HG03280 (cell line): ENCODE results near the gene ATP6V0E2.

Experiments used
- ATAC-seq: cut with Tn5 transposase; IDR thresholded peaks from one replicate; pipeline ENCODE4 v1.9.1; 2021; ENCODE audit warnings: mild to moderate bottlenecking, moderate library complexity; ENCODE audit not compliant: unreplicated experiment

Gene ATP6V0E2

DNA sequence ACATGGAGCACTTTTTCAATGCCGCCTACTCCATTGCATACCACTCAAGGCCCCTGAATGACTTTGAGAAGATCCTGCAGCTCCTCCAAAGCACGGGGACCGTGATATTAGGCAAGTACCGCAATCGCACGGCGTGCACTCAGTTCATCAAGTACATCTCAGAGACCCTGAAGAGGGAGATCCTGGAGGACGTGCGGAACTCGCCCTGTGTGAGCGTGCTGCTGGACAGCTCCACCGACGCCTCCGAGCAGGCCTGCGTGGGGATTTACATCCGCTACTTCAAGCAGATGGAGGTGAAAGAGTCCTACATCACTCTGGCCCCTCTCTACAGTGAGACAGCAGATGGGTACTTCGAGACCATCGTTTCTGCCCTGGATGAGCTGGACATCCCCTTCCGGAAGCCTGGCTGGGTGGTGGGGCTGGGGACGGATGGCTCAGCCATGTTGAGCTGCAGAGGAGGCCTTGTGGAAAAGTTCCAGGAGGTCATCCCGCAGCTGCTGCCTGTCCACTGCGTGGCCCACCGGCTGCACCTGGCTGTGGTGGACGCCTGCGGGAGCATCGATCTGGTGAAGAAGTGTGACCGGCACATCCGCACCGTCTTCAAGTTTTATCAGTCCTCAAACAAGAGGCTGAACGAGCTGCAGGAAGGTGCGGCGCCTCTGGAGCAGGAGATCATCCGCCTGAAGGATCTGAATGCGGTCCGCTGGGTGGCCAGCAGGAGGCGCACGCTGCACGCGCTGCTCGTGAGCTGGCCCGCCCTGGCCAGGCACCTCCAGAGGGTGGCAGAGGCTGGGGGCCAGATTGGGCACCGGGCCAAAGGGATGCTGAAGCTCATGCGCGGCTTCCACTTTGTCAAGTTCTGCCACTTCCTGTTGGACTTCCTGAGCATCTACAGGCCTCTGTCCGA is 12.7 kb upstream of the ATP6V0E2 start:
- ATAC-seq, result no peak

DNA sequence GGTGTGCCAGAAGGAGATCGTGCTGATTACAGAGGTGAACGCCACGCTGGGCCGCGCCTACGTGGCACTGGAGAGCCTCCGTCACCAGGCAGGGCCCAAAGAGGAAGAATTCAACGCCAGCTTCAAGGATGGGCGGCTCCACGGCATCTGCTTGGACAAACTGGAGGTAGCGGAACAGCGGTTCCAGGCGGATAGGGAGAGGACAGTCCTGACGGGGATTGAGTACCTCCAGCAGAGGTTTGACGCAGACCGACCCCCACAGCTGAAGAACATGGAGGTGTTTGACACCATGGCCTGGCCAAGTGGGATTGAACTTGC is 12.1 kb upstream of the ATP6V0E2 start:
- ATAC-seq, result no peak

DNA sequence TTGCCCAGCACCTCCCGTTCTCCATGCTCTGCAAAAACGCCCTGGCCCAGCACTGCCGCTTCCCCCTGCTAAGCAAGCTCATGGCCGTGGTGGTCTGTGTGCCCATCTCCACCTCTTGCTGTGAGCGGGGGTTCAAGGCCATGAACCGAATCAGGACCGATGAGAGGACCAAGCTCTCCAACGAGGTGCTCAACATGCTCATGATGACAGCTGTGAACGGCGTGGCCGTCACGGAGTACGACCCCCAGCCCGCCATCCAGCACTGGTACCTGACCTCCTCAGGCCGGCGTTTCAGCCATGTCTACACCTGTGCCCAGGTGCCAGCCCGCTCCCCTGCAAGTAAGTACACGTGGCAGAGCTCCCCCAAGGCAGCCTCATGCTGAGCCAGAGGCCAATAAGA is 11.6 kb upstream of the ATP6V0E2 start:
- ATAC-seq, result no peak

- no peak for ATAC-seq
Observed at GRCh38 chr7:149863500-149863899, 10.3 kb upstream of the ATP6V0E2 start.

DNA sequence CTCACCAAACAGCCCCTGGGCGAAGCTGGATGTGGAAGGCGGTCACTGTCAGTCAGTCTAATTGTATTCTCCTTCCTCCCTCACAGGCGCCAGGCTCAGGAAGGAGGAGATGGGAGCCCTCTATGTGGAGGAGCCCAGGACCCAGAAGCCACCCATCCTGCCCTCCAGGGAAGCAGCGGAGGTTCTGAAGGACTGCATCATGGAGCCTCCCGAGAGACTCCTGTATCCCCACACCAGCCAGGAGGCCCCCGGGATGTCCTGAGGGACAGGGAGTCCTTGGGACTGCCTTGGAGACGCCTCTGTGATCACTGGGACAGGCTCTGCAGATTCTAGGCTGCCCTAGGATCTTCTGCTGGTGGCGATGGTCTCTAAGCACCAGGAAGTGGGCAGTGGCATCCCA is 9.7 kb upstream of the ATP6V0E2 start:
- ATAC-seq, result no peak

- ATAC-seq, result no peak
Observed at GRCh38 chr7:149864751-149865150, 9.0 kb upstream of the ATP6V0E2 start.

- no peak for ATAC-seq
Observed at GRCh38 chr7:149865437-149865836, 8.3 kb upstream of the ATP6V0E2 start.

DNA sequence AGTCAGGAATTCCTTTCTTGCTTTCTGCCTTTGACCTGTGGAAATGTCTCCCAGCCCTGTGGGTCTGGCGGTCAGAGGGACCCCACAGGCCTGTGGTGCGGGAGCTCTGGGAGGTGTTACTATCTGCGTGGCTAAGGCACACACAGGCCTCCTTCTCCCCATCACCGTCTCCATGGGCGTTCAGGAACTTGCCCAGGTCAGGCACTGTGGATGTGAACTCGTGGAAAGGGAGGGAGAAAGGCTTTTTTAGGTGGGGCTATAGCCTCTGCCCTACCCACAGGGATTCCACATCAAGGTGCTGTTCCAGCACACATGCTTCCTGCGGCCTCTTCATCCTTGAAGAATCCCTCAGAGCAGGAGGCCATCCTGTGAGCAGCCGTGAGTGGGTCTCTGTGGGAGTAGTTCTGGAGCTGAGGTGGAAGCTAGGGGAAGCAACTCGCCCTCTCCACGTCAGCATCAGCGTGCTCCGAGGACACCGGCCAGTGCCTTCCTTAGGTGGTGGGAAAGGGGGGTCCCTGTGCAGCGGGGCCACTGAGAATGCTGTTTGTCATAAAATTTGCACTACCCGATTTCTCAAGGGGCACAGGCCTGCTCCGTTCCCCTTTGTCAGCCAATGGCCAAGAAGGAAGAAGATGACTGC is 7.5 kb upstream of the ATP6V0E2 start:
- no peak for ATAC-seq

GRCh38 chr7:149866779-149867447 is 6.9 kb upstream of the ATP6V0E2 start:
- no peak for ATAC-seq

DNA sequence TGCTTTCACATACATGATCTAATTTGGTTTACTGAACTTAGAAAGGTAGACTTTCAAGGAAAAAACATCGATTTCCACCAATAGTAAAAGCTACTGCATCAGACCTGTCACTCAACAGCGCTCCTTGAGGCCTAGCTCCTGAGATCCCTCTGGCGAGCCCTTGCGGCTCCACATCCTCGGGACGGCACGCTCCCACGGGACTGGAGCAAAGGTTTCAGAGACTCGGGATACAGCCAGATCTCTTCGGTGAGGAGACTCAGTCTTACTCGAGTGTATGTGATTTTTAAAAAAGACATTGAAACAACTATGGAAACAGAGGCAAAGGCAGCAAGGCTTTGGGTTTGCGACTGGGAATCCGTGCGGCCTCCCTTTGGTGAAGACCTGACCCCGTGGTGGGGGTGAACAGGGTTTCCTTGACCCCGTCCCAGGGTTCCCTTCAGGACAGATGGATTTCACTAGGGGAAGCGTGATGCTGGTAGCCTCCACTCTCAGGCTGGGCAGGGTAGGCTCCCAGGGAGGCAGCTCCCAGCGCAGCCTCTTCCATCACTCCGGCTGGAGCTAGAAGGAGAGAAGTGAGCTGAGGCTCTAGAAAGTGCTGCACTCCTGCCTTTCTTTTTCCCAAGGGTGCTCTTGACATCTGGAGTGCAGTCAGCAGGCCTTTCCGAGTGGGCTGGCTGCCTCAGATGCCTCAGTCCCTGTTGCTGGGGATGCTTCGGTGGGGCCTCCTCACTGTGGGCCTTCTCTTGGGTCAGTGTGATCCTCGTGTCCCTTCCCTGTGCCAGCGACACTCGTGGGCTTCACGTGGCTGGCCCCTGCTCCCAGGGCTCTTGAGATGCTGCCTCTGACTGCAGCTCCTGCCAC is 5.8 kb upstream of the ATP6V0E2 start:
- no peak for ATAC-seq

GRCh38 chr7:149868623-149869290 is 5.0 kb upstream of the ATP6V0E2 start:
- ATAC-seq, result no peak

DNA sequence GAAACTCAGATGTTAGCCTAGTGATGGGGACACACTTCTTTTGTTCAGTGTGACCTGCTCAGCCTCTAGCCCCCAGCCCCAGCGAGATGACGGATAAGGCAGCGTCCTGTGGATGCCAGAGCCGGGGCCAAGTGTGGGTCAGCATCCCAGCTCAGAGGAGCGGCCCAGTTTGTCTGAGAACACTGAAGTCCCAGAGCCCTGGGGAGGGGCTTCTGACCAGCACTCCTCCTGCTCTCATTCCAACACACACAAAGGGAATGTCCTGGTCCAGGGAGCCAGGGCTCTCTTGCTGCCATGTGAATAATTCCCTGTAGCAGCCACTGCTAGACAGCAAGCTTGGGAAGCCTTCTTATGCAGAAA is 4.5 kb upstream of the ATP6V0E2 start:
- ATAC-seq, result no peak

- ATAC-seq, result no peak
Observed at GRCh38 chr7:149869867-149870266, 3.9 kb upstream of the ATP6V0E2 start.

GRCh38 chr7:149870274-149870673 is 3.5 kb upstream of the ATP6V0E2 start:
- ATAC-seq, result no peak

DNA sequence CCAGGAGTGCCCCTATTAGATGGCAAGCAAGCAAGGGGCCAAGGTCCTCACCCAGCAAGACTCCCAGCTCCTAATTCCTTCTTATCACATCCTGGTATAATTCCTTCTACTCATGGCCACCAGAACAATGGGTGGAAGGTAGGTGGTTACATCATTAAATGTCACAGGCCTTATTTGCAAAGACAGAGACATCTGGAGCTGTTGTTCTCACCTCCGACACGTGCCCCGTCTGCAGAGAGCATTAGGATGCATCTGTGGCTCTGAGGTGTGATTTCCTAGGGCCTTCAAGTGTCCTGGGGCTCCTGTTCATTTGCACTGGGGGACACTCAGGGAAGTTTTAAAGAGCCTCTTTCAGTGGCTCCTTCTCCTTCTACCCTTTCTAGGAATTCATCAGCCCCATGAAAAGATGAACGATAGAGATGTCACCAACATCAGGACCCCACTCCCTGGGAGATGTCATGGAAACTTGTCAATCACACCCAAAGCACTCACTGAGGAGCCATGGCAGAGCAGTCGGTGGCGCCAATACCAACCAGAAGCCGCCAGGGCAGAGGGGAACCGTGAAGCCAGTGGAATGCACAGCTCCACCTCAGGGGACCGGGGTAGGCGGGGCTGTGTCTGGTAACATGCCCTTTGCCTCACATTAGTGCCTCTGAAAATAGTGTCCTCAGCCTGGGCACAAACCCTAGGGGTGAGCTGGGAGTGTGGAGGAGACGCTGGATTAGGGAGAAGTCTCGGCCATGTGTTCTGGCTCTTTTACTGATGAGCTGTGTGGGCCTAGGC is 2.9 kb upstream of the ATP6V0E2 start:
- no peak for ATAC-seq

GRCh38 chr7:149871576-149871975 is 2.2 kb upstream of the ATP6V0E2 start:
- ATAC-seq, result no peak

DNA sequence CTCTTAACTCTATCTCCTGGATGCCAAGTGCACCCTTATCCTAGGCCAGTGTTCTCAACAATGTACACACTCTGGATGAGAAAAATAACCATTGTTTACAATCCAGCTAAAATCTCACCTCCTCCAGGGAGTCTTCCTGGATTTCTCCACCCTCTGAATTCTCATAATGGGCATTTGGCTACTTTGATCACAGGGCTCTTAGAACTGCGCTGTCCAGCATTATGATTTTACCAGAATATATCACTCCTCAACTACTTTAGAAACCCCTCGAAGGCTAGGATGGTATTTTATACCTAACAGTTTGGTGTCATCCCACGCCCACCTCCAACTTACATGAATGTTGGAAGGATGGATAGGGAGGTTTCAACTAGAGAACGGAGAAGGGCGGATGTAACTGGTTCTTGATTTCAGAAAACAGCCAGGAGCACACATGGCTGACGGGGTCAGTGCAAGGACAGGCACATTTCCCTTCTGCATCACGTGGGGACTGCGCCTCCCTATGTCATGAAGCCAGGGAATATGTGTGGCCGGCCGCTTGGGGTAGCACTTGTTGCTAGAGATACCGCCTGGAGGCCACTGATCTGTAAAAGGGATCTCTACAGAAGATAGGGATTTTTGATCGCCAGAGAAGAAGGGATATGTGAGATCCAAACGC is 1.2 kb upstream of the ATP6V0E2 start:
- ATAC-seq, result no peak

DNA sequence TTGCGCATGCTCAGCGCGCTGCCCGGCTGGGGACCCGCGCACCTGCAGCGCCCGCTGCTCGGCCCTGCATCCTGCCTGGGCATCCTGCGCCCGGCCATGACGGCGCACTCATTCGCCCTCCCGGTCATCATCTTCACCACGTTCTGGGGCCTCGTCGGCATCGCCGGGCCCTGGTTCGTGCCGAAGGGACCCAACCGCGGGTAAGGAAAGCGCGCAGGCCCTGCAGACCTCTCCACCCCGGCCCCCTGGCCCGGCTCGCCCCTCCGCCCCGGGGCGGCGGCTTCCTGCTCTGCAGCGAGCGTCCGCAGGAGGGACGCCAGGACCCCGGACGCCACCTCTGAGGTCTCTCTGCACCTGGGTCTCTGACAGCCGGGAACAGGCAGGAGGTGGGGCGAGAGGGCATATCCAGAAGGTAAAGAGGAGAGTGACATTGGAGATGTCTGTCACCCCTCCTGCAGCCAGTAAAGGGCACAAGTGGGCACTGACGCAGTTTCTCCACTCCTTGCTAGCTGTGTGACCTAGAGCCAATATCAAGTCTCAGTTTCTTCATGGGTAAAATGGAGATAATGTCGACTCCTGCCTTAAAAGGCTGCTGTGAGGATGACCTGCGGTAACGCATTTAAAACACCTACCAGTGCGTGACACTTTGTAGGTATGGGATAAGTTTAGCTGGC is 338 bp downstream of the ATP6V0E2 start:
- peak; percentile 30 for ATAC-seq

DNA sequence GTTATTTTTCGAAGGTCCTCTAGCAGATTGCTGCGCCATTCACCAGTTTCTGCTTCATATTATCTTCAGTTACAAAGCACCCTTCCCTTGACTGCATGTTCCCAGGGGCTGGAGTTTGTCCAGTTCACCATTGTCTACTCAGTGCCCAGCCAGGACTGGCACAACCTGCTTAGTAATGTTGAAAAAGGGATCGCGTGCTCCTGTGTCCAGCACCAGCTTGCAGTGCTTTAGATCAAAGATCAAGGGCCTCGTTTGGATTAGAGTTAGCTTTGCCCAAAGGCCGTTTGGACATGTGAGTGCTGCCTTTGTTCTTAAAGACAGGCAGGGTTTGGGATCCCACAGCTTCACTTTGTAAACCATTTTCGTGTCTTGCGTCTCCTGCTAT is 867 bp downstream of the ATP6V0E2 start:
- no peak for ATAC-seq
